ENCODE measurements around the gene SOX12. TPM values are rescaled to one million over a fixed set of nuclear protein-coding genes. Genes with fewer than 3 reads are reported as not detected.

SOX12 gene
- total RNA-seq, 1 experiment from 2014 or later = 59.1 TPM

- Mint-ChIP-seq H3K36me3 (peaks cover 27% of the 10 kb centered on the region), H3K27me3 (ENCODE audit: low read depth) (no peaks in the 10 kb centered on the region; the same call in 1 of the 2 replicates), H3K4me1 (peaks cover 48% of the 10 kb centered on the region), H3K27ac (peak overlapping the region; percentile 100), H3K4me3 (peak overlapping the region; percentile 88), H3K9me3 (peaks cover 5% of the 10 kb centered on the region)
- ChIA-PET POLR2A (interaction anchor here (0.5 to 5.0 kb wide), 13 partner anchors 10 to 74 kb away, joined by 3 to 110 read pairs (median 5); partner anchors contain the start of genes NRSN2, TRIB3 and ZCCHC3), CTCF (interaction anchor here (0.8 to 3.9 kb wide), 16 partner anchors 9 to 60 kb away, joined by 3 to 55 read pairs (median 5); partner anchors contain the start of gene NRSN2)
- DNase-seq (ENCODE audit: low spot score) (peak; percentile 91), ATAC-seq (peak; percentile 31)
- peak; percentile 95; the same call in 1 of the 2 replicates for TF ChIP-seq ARID4B (CRISPR knock-in tag; IDR thresholded peaks at IDR 0.05; ENCODE audit: borderline replicate concordance)
- peak; percentile 99 for TF ChIP-seq MAX (CRISPR knock-in tag; IDR thresholded peaks at IDR 0.05)
- peak; percentile 85 for TF ChIP-seq TEAD1 (CRISPR knock-in tag; IDR thresholded peaks at IDR 0.05)
- TF ChIP-seq E2F4 (CRISPR knock-in tag; IDR thresholded peaks at IDR 0.05; ENCODE audit: borderline replicate concordance, low read depth) = peak; percentile 77
- TF ChIP-seq GABPB1 (CRISPR knock-in tag; IDR thresholded peaks at IDR 0.05) = peak; percentile 89
- TF ChIP-seq PRRX2 (CRISPR knock-in tag; IDR thresholded peaks at IDR 0.05) = no peak
- peak; percentile 93 for TF ChIP-seq E2F5 (CRISPR knock-in tag; IDR thresholded peaks at IDR 0.05)
- TF ChIP-seq HMGXB4 (CRISPR knock-in tag; IDR thresholded peaks at IDR 0.05) = peak; percentile 61; the same call in 1 of the 2 replicates
- TF ChIP-seq ZNF317 (CRISPR knock-in tag; IDR thresholded peaks at IDR 0.05; ENCODE audit: borderline replicate concordance, low read depth) = 0 out of 2 replicates have a peak, but pooled peaks have one; percentile 45
- TF ChIP-seq PREB (CRISPR knock-in tag; IDR thresholded peaks at IDR 0.05; ENCODE audit: borderline replicate concordance) = peak; percentile 82; the same call in 1 of the 2 replicates
- TF ChIP-seq USF1 (CRISPR knock-in tag; IDR thresholded peaks at IDR 0.05) = peak; percentile 82
- 0 out of 2 replicates have a peak, but pooled peaks have one; percentile 36 for TF ChIP-seq ZNF138 (CRISPR knock-in tag; conservative IDR thresholded peaks at IDR 0.05)
- peak; percentile 84; the same call in 1 of the 2 replicates for TF ChIP-seq TCF7 (CRISPR knock-in tag; IDR thresholded peaks at IDR 0.05; ENCODE audit: low read depth)
- TF ChIP-seq NFYB (CRISPR knock-in tag; conservative IDR thresholded peaks at IDR 0.05; ENCODE audit: low read depth) = 0 out of 2 replicates have a peak, but pooled peaks have one; percentile 46
- TF ChIP-seq ZNF219 (CRISPR knock-in tag; IDR thresholded peaks at IDR 0.05; ENCODE audit: borderline replicate concordance) = peak; percentile 78; the same call in 1 of the 2 replicates
- TF ChIP-seq NFE2L1 (CRISPR knock-in tag; IDR thresholded peaks at IDR 0.05) = peak; percentile 91
- TF ChIP-seq IRF1 (CRISPR knock-in tag; IDR thresholded peaks at IDR 0.05) = peak; percentile 26; the same call in 1 of the 2 replicates
- TF ChIP-seq CREM (CRISPR knock-in tag; IDR thresholded peaks at IDR 0.05) = peak; percentile 81; the same call in 1 of the 2 replicates
- TF ChIP-seq ZNF232 (CRISPR knock-in tag; IDR thresholded peaks at IDR 0.05) = peak; percentile 84; the same call in 1 of the 2 replicates
- TF ChIP-seq CTCF (IDR thresholded peaks at IDR 0.05) = no peak
- peak; percentile 94 for TF ChIP-seq MYBL2 (CRISPR knock-in tag; IDR thresholded peaks at IDR 0.05)
These were observed 941 bp upstream of the SOX12 start for GRCh38 chr20:324177-325044.

Measured in WTC11 (cell line).